ENCODE data around the gene SLC38A3.

SLC38A3 gene

DNA sequence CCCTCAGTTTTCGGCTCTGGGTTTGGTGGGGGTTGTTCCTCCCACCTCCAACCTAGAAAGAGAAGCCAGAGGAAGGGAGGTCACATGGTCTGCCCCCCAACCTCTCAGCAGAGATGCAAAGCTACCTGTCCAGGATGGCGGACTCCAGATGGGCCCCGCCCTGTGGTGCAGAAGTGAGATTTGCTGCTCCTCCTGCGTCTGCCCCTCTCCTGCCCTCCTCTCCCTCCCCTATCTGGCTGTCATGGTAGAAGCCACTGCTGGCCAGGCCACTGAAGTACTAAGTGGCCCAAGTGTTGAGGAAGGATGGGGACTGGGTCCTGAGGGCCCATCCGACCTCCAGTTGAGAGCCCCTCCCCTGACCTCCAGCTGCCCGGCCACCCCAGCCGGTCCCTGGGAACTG lies 61.8 kb downstream of the SLC38A3 start:
- TF ChIP-seq, protein P1, sequence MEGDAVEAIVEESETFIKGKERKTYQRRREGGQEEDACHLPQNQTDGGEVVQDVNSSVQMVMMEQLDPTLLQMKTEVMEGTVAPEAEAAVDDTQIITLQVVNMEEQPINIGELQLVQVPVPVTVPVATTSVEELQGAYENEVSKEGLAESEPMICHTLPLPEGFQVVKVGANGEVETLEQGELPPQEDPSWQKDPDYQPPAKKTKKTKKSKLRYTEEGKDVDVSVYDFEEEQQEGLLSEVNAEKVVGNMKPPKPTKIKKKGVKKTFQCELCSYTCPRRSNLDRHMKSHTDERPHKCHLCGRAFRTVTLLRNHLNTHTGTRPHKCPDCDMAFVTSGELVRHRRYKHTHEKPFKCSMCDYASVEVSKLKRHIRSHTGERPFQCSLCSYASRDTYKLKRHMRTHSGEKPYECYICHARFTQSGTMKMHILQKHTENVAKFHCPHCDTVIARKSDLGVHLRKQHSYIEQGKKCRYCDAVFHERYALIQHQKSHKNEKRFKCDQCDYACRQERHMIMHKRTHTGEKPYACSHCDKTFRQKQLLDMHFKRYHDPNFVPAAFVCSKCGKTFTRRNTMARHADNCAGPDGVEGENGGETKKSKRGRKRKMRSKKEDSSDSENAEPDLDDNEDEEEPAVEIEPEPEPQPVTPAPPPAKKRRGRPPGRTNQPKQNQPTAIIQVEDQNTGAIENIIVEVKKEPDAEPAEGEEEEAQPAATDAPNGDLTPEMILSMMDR (IDR thresholded peaks at IDR 0.05), result no peak
- no peak for TF ChIP-seq ZFX (IDR thresholded peaks at IDR 0.05; ENCODE audit: borderline replicate concordance)
- peak overlapping the region; percentile 73 for H3K27ac ChIP-seq

GRCh38 chr3:50267280-50267913 lies 62.3 kb downstream of the SLC38A3 start:
- peak overlapping the region; percentile 73 for H3K27ac ChIP-seq
- TF ChIP-seq ZFX (IDR thresholded peaks at IDR 0.05; ENCODE audit: borderline replicate concordance), result no peak
- TF ChIP-seq, protein P1 (IDR thresholded peaks at IDR 0.05), result no peak

- peak overlapping the region; percentile 73 for H3K27ac ChIP-seq
Observed at GRCh38 chr3:50268276-50268675, 63.2 kb downstream of the SLC38A3 start.

DNA sequence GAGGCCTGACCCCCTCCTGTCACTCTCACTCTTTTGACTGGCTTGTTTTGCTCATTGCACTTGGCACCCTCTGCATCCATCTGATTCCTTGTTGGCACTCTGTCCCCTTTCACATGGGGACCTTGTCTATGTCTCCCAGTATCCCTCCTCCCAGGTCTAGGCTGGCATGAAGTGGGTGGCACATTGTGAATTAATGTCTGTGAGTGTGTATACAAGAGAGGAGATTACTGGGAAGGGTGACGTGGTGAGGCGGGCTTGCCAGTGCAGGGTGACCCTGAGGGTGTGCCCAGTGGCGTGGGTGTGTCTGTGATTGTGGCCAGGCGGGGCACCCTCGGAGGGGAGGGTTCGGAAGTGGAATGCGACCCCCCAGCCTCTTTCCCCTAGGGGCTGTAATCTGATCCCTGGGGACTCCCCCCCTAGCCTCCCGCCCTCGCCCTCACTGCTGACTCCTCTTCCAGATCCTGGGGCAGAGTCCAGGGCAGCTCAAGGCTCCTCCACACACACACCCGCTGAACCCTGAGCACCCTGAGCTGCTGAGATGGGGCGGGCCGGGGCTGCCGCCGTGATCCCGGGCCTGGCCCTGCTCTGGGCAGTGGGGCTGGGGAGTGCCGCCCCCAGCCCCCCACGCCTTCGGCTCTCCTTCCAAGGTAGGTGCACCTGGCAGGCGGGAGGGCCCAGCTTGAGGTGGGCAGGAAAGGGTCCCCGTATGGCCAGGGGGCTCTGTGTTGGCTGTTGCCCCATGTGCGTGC lies 63.8 kb downstream of the SLC38A3 start, which contains the start of gene SEMA3B:
Gene SEMA3B (plus strand): TSS at position 445 of the 749 bp plus-strand sequence. CDS start 94 bp downstream, at position 539.
- peak within 1 kb of the TSS; percentile 73 for H3K27ac ChIP-seq
- no peak for TF ChIP-seq ZFX (IDR thresholded peaks at IDR 0.05; ENCODE audit: borderline replicate concordance)
- TF ChIP-seq, protein P1 (IDR thresholded peaks at IDR 0.05), result no peak

More at GRCh38 chr3:50268276-50268675, 63.2 kb downstream of the SLC38A3 start:
- no peak for TF ChIP-seq ZFX (IDR thresholded peaks at IDR 0.05; ENCODE audit: borderline replicate concordance)
- TF ChIP-seq, protein P1 (IDR thresholded peaks at IDR 0.05), result no peak

- TF ChIP-seq, protein P1 (IDR thresholded peaks at IDR 0.05), result no peak
- no peak for TF ChIP-seq ZFX (IDR thresholded peaks at IDR 0.05; ENCODE audit: borderline replicate concordance)
- peak overlapping the region; percentile 73 for H3K27ac ChIP-seq
Observed at GRCh38 chr3:50269460-50269859, 64.4 kb downstream of the SLC38A3 start.

GRCh38 chr3:50269977-50270413 lies 64.9 kb downstream of the SLC38A3 start:
- TF ChIP-seq, protein P1 (IDR thresholded peaks at IDR 0.05), result no peak
- TF ChIP-seq ZFX (IDR thresholded peaks at IDR 0.05; ENCODE audit: borderline replicate concordance), result no peak
- peak overlapping the region; percentile 73 for H3K27ac ChIP-seq
